GM12864 (cell line): Measurements from ENCODE around the gene ALDH3A2.
"Not testable (repeated sequence)": the region's sequence is repeated elsewhere in the genome, so short reads cannot be mapped to it uniquely, and the experiment has no call there.

ENCODE experiments used
- DNase-seq: peaks from one replicate; pipeline ENCODE4 v3.0.0-alpha.2; 2011; ENCODE audit warnings: low read depth
- H3K4me3 ChIP-seq: 2 replicates; pipeline ENCODE4 v1.5.1; 2011; ENCODE audit warnings: mild to moderate bottlenecking, low read depth, low read length, control low read depth
- TF ChIP-seq, protein P1 (sequence below): IDR thresholded peaks from 2 replicates; pipeline ENCODE4 v1.5.1; 2011; ENCODE audit warnings: low read depth, mild to moderate bottlenecking, moderate library complexity, low read length, control low read depth, inconsistent platforms; ENCODE audit errors: missing control alignments

Gene ALDH3A2

DNA sequence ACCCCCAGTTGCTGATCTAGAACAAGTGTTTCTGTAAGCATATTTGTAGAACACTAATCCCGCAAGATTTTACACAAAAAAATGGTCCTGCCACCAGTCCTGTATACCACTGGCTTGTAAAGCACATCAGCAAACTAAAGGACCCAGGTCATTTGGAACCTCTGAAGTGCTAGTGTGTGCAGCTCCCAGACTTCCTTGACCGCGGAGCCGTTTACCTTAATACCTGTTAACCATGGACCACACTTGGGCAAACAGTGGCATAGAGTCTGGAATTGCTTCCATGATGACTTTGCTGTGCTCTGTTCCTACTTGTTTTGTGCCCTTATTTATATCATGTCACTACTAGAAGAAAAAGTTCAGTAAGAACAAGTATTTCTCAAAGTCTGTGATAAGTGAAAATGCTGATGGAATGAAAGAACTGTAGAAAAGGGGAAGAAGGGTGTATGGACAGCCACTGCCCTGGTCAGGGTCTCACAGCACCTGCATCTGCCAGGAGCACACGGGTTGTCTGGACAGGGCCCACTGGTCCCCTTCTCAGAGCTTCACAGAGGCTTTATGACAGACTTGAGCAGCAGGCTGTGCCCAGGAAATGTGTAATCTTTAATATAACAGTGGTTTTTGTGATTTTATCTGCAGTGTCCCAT lies 29.3 kb downstream of the ALDH3A2 start:
- TF ChIP-seq, protein P1, sequence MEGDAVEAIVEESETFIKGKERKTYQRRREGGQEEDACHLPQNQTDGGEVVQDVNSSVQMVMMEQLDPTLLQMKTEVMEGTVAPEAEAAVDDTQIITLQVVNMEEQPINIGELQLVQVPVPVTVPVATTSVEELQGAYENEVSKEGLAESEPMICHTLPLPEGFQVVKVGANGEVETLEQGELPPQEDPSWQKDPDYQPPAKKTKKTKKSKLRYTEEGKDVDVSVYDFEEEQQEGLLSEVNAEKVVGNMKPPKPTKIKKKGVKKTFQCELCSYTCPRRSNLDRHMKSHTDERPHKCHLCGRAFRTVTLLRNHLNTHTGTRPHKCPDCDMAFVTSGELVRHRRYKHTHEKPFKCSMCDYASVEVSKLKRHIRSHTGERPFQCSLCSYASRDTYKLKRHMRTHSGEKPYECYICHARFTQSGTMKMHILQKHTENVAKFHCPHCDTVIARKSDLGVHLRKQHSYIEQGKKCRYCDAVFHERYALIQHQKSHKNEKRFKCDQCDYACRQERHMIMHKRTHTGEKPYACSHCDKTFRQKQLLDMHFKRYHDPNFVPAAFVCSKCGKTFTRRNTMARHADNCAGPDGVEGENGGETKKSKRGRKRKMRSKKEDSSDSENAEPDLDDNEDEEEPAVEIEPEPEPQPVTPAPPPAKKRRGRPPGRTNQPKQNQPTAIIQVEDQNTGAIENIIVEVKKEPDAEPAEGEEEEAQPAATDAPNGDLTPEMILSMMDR: no peak
- no peak overlapping the region for H3K4me3 ChIP-seq
- no peak for DNase-seq

- no peak overlapping the region for H3K4me3 ChIP-seq
- no peak for DNase-seq
- TF ChIP-seq, protein P1: no peak
These were observed 30.3 kb downstream of the ALDH3A2 start for GRCh38 chr17:19678581-19679453.

DNA sequence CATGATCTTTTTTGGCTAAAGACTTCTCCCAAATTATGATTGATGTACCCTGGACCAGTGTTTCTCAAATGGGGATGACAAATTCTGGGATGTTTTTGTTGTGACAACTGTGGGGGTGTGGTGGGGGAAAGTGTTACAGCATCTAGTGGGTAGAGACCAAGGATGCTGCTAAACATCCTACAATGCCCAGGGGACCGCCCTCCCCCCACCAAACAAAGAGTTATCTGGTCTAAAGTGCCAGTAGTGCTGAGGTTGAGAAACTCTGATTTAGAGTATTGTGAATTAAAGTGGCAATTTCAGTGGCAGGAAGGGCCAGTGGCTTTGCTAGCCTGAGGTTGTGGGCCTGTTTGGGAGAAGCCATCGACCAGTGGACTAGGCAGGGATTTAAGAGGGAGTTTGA lies 34.6 kb downstream of the ALDH3A2 start:
- TF ChIP-seq, protein P1: no peak
- DNase-seq: no peak
- no peak overlapping the region for H3K4me3 ChIP-seq

DNA sequence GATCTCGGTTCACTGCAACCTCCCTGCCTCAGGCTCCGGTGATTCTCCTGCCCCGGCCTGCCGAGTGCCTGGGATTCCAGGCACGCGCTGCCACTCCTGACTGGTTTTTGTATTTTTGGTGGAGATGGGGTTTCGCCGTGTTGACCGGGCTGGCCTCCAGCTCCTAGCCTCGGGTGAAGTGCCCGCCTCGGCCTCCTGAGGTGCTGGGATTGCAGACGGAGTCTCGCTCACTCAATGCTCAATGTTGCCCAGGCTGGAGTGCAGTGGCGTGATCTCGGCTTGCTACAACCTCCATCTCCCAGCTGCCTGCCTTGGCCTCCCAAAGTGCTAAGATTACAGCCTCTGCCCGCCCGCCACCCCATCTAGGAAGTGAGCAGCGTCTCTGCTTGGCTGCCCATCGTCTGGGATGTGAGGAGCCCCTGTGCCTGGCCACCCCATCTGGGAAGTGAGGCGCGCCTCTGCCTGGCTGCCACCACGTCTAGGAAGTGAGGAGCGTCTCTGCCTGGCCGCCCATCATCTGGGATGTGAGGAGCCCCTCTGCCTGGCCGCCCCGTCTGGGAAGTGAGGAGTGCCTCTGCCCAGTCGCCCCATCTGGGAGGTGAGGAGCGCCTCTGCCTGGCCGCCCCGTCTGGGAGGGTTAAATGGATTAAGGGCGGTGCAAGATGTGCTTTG lies 36.5 kb downstream of the ALDH3A2 start:
- not testable (repeated sequence) for DNase-seq, H3K4me3 ChIP-seq

- TF ChIP-seq, protein P1: no peak
- no peak overlapping the region for H3K4me3 ChIP-seq
- DNase-seq: no peak
These were observed 38.0 kb downstream of the ALDH3A2 start for GRCh38 chr17:19686400-19687090.

GRCh38 chr17:19702217-19702641 lies 53.7 kb downstream of the ALDH3A2 start:
- no peak for DNase-seq
- TF ChIP-seq, protein P1: no peak

More at GRCh38 chr17:19702217-19702641, 53.7 kb downstream of the ALDH3A2 start:
- H3K4me3 ChIP-seq: no peak overlapping the region
